Left renal cortex interstitium (tissue), 4 donors: ENCODE data around the gene TLX1. TPM values are rescaled to one million over a fixed set of nuclear protein-coding genes. Genes with fewer than 3 reads are reported as not detected.

Source experiments
- polyA plus RNA-seq, 4 donors: library from polyadenylated mRNA; unstranded; fragments of 120-200 nt; gene quantifications; one replicate each; pipeline ENCODE4 v1.2.1, GENCODE V29; 2013; ENCODE audit not compliant: insufficient read length in 4 of 4

Gene TLX1
- polyA plus RNA-seq, 4 donors, result 0.18 to 0.27 (median 0.19) TPM; not detected in 1

Other genes with a start within 250 kb of the TLX1 start
- 10 to 100 TPM; 25.8 to 50.7 (median 35.5) TPM for gene SLF2, start 218.3 kb upstream of the TLX1 start, polyA plus RNA-seq
- 10 to 100 TPM; 32.9 to 60.4 (median 50.1) TPM for gene SEMA4G, start 161.8 kb upstream of the TLX1 start, polyA plus RNA-seq
- gene MRPL43, start 143.8 kb upstream of the TLX1 start, polyA plus RNA-seq, result 100 to 1,000 TPM in 3 of 4 donors, 10 to 100 TPM in 1; 98.5 to 124 (median 107) TPM
- 10 to 100 TPM; 14.5 to 15.6 (median 15.1) TPM for gene TWNK, start 143.8 kb upstream of the TLX1 start, polyA plus RNA-seq
- gene LZTS2, start 131.5 kb upstream of the TLX1 start, polyA plus RNA-seq, result 10 to 100 TPM; 43.5 to 83.7 (median 70.8) TPM
- gene PDZD7, start 100.2 kb upstream of the TLX1 start, polyA plus RNA-seq, result 1 to 10 TPM; 1.8 to 4.6 (median 3.1) TPM
- 10 to 100 TPM; 19.9 to 30.8 (median 25.2) TPM for gene SFXN3, start 100.1 kb upstream of the TLX1 start, polyA plus RNA-seq
- 10 to 100 TPM in 3 of 4 donors, 1 to 10 TPM in 1; 9.0 to 18.8 (median 13.3) TPM for gene KAZALD1, start 69.3 kb upstream of the TLX1 start, polyA plus RNA-seq
- gene LBX1, start 98.2 kb downstream of the TLX1 start, polyA plus RNA-seq, result under 1 TPM in 2 of 4 donors, not detected in 2; 0.03 to 0.06 TPM
- 10 to 100 TPM; 17.1 to 29.8 (median 26.4) TPM for gene BTRC, start 222.9 kb downstream of the TLX1 start, polyA plus RNA-seq